Activated naive CD4-positive, alpha-beta T cell treated with anti-CD3 and anti-CD28 coated beads for 36 hours (primary cell): ENCODE measurements around the gene PKP1. TPM values are rescaled to one million over a fixed set of nuclear protein-coding genes. Genes with fewer than 3 reads are reported as not detected.

Source experiments
- CTCF ChIA-PET: fragments of 350-600 bp; sonication (Branson Sonifier 250); formaldehyde crosslinking; loops from one replicate; lab custom pipeline; 2021; ENCODE audit warnings: antibody characterized with exemption; lab: Charles Lee
- DNase-seq: peaks from one replicate; pipeline ENCODE4 v3.0.0-alpha.2; 2020
- H3K27ac Mint-ChIP-seq: one replicate; pipeline ENCODE4 v1.8.0; 2021; ENCODE audit warnings: mild to moderate bottlenecking, mixed read lengths
- H3K27me3 Mint-ChIP-seq: one replicate; pipeline ENCODE4 v1.8.0; 2021; ENCODE audit warnings: low read depth, mixed read lengths
- H3K36me3 Mint-ChIP-seq: one replicate; pipeline ENCODE4 v1.8.0; 2021; ENCODE audit warnings: low read depth, mixed read lengths
- H3K4me1 Mint-ChIP-seq: one replicate; pipeline ENCODE4 v1.8.0; 2021; ENCODE audit warnings: low read depth, mixed read lengths
- H3K4me3 Mint-ChIP-seq: one replicate; pipeline ENCODE4 v1.8.0; 2021; ENCODE audit warnings: mild to moderate bottlenecking, moderate library complexity, mixed read lengths
- H3K9me3 Mint-ChIP-seq: one replicate; pipeline ENCODE4 v1.8.0; 2021; ENCODE audit warnings: mixed read lengths
- intact Hi-C: fragments of 100-400 bp; cut with micrococcal nuclease; formaldehyde crosslinking; loops from one replicate; pipeline ENCODE4 v1.15.1; 2023
- total RNA-seq, 2 experiments: library from RNA; stranded (reverse); gene quantifications; one replicate each; pipeline ENCODE4 v1.2.3, GENCODE V29; 2021

Gene PKP1
- total RNA-seq, 2 experiments from 2014 or later: not detected

DNA sequence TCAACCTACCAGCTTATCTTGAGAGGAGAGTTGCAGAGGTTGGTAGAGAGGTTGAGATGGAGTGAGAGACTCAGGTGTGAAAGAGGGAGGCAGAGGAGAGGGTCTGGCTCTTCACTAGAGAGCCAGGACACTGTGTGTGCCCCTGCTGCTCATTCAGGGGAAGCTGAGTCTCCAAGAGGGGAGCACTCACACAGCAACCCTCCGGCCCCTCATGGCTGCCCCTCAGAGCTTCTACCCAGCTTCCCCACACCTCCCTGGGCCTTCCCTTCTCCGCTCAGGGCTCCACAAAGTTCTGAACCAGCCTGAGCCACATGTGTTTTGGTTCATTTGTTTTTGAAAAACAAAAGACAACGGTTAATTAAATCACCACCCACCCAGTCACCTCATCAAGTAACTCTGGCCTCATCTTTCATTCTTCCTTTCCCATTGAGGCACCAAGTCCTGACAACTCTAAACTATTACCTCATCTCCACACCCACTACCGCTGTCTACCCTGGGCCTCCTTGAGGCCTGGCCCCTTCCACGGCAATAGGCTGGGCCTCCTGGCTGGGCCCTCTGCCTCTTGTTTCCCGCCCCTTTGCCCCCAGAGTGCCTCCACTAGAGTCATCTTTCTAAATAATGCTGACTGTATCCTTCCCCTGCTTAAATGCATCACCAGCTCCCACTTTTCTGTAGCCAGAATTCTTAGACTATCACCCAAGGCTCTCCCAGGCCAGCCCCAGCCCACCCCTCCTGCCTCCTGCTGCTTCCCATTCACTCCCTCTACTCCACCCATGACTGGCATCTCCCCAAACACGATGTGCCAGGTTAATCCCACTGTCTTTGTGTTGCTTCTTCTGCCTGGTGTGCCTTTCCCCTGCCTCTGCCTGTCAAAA lies 61.1 kb downstream of the PKP1 start:
- H3K4me1 Mint-ChIP-seq: no peaks in the 10 kb centered on the region
- DNase-seq: no peak
- H3K36me3 Mint-ChIP-seq: no peaks in the 10 kb centered on the region
- intact Hi-C loops: loop anchor here (5.0 kb wide), 1 partner anchor 92 kb away; no protein-coding TSS in a partner anchor
- no peak overlapping the region for H3K4me3 Mint-ChIP-seq
- H3K27ac Mint-ChIP-seq: no peak overlapping the region
- H3K27me3 Mint-ChIP-seq: peaks cover 22% of the 10 kb centered on the region
- peaks cover 4% of the 10 kb centered on the region for H3K9me3 Mint-ChIP-seq
- CTCF ChIA-PET: interaction anchor here (0.8 kb wide), 2 partner anchors 36 to 121 kb away, joined by 3 read pairs; no protein-coding TSS in a partner anchor

DNA sequence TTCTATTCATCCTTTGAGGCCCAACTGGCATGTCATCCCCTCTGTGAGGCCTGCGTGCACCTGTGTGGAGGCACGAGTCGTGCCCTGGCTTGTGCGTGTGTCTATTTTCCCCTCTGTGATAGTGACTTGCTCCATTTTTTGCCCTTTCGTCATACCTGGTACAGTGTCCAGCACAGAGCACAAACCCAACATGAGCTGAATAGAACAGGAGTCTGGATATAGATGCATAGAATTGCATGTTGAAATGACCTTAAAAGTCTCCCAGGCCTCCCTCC lies 61.7 kb downstream of the PKP1 start:
- Mint-ChIP-seq H3K27ac (no peak overlapping the region), H3K9me3 (peaks cover 4% of the 10 kb centered on the region), H3K36me3 (no peaks in the 10 kb centered on the region), H3K4me1 (no peaks in the 10 kb centered on the region), H3K27me3 (peaks cover 24% of the 10 kb centered on the region), H3K4me3 (no peak overlapping the region)
- CTCF ChIA-PET: interaction anchor here (0.8 to 1.3 kb wide), 2 partner anchors 18 to 37 kb away, joined by 3 to 4 read pairs; no protein-coding TSS in a partner anchor
- no peak for DNase-seq
- intact Hi-C loops: loop anchor here (5.0 kb wide), 1 partner anchor 93 kb away; no protein-coding TSS in a partner anchor

DNA sequence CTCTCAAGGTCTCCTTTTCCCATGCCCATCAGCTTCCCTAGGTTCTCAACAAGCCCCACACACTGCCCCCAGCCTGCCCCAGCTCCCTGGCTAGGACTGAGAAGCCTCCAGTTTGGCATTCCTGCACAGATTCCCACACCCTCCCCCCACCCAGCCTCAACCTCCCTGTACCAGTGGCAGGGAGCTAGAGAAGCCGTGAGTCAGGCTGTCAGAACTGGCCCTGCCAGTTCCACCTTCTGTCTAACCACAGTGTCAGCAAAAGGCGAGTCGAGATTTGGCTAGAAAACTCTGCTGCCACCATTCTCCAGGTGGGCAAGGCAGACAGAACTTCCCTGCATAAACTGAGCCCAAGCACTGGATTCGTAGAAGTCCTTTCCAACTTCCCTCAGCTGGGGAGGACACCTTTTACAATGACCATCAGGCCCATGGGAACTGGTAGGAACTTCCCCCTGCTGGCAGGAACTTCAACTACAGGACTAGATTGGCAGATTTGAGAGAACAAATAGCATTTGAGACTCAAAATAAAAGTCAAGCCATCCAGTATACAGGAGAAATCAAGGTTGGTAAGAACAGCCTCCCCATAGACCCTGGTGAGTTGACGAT lies 63.1 kb downstream of the PKP1 start:
- peaks cover 26% of the 10 kb centered on the region for H3K27me3 Mint-ChIP-seq
- CTCF ChIA-PET: interaction anchor here (0.6 to 1.6 kb wide), 10 partner anchors 13 to 94 kb away, joined by 3 to 5 read pairs (median 3); no protein-coding TSS in a partner anchor
- H3K27ac Mint-ChIP-seq: no peak overlapping the region
- intact Hi-C loops: loop anchor here (5.0 kb wide), 1 partner anchor 94 kb away; no protein-coding TSS in a partner anchor
- DNase-seq: peak; percentile 26
- no peaks in the 10 kb centered on the region for H3K4me1 Mint-ChIP-seq
- peaks cover under 1% of the 10 kb centered on the region for H3K9me3 Mint-ChIP-seq
- no peak overlapping the region for H3K4me3 Mint-ChIP-seq
- H3K36me3 Mint-ChIP-seq: no peaks in the 10 kb centered on the region

DNA sequence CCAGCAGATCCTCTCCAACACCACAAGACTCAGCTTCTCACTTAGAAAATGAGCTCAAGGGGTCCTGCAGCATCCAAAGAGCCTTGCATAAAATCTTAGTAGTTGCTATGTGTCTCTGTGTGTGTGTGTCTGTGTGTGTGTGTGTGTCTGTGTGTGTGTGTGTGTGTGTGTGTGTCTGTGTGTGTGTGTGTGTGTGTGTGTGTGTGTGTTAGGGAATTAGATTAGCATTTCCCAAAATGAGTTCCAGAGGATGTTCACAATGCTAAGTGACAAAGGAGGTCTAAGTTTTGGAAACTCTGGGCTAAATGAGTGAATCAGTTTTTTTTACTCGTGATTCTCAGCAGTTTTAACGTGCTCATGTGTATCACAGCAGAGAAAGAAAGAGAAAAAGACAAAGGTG lies 63.7 kb downstream of the PKP1 start:
- no peaks in the 10 kb centered on the region for H3K36me3 Mint-ChIP-seq
- H3K27ac Mint-ChIP-seq: no peak overlapping the region
- peaks cover 25% of the 10 kb centered on the region for H3K27me3 Mint-ChIP-seq
- no peaks in the 10 kb centered on the region for H3K4me1 Mint-ChIP-seq
- intact Hi-C loops: loop anchor here (5.0 kb wide), 1 partner anchor 95 kb away; no protein-coding TSS in a partner anchor
- no peak overlapping the region for H3K4me3 Mint-ChIP-seq
- DNase-seq: no peak
- CTCF ChIA-PET: interaction anchor here (0.6 to 1.9 kb wide), 7 partner anchors 30 to 95 kb away, joined by 3 to 7 read pairs (median 3); no protein-coding TSS in a partner anchor
- H3K9me3 Mint-ChIP-seq: no peaks in the 10 kb centered on the region

DNA sequence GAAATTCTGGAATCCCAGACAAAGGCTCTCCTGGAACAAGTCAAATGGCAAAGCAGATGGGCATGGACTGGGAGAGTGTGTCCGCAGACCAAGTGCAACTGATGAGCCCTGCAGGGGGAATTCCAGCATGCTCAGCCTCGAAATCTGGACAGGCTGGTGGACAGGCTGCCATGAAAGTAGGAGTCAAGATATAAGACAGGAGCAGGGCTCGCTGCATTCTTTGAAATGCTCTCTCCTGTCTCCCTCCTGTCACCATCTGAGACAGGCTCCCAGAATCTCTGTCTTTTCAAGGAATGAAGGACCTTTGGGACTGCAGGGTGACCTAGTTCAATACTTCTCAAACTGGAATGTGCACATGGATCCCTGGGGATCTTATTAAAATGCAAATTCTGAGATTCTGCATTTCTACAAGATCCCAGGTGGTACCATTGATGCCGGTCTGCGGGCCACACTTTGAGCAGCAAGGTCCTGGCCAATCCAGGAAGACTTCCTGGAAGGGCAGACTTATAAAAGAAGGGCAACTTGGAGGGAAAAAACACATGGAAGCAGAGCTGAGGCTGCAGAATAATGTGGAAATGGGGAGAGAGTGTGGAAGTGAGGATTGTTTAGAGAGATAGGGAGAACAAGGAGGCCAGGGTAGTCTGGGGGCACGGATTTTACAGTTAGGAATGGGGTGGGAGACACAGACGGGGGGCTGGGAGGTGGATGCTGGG lies 64.3 kb downstream of the PKP1 start:
- Mint-ChIP-seq H3K36me3 (no peaks in the 10 kb centered on the region), H3K27ac (no peak overlapping the region), H3K27me3 (peaks cover 25% of the 10 kb centered on the region), H3K4me1 (no peaks in the 10 kb centered on the region), H3K4me3 (no peak overlapping the region), H3K9me3 (no peaks in the 10 kb centered on the region)
- no peak for DNase-seq
- CTCF ChIA-PET: interaction anchor here (0.8 to 3.3 kb wide), 9 partner anchors 12 to 129 kb away, joined by 3 to 19 read pairs (median 3); no protein-coding TSS in a partner anchor
- intact Hi-C loops: loop anchor here (1.0 to 5.0 kb wide), 2 partner anchors 61 to 95 kb away; no protein-coding TSS in a partner anchor

DNA sequence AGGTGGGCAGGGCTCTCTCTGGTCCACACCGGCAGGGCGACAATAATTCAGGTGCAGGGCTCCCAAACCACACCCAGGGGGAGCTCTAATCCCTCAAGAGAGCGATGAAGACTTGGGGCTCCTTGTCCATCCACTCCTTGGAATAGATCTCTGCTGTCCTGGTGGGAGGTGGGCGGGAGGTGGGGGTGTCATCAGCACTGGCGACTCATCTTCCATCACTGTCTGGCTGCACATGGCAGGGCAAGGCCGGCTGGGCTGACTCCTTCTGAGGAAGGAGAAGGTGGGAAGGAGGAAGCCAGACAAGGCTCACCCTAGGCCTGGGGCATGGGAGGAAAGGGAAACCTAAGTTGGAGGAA lies 64.9 kb downstream of the PKP1 start:
- CTCF ChIA-PET: interaction anchor here (0.8 to 3.3 kb wide), 8 partner anchors 12 to 130 kb away, joined by 3 to 19 read pairs (median 6); no protein-coding TSS in a partner anchor
- Mint-ChIP-seq H3K9me3 (no peaks in the 10 kb centered on the region), H3K4me3 (no peak overlapping the region), H3K4me1 (no peaks in the 10 kb centered on the region), H3K36me3 (no peaks in the 10 kb centered on the region), H3K27ac (no peak overlapping the region), H3K27me3 (peaks cover 25% of the 10 kb centered on the region)
- intact Hi-C loops: loop anchor here (1.0 to 5.0 kb wide), 2 partner anchors 60 to 96 kb away; no protein-coding TSS in a partner anchor
- peak; percentile 52 for DNase-seq

DNA sequence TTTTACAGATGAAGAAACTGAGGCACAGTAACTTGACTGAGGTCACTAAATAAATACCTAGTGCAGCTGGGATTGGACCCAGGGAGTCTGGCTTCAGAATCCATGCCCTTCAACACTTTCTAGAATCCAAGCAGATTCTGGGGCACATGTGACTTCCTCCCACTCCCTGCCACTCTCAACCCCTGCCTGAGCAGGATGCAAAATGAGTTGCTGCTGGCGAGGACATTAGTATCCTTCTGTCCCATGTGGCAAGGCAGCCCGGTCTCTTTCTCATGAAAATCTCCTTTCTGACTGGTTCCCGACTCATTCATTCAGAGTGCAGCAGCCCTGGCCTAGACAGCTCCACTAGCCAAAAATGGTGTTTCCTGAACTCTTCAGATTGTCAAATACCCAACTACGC lies 65.8 kb downstream of the PKP1 start:
- Mint-ChIP-seq H3K9me3 (no peaks in the 10 kb centered on the region), H3K36me3 (no peaks in the 10 kb centered on the region), H3K4me1 (no peaks in the 10 kb centered on the region), H3K4me3 (no peak overlapping the region), H3K27me3 (peaks cover 28% of the 10 kb centered on the region), H3K27ac (no peak overlapping the region)
- no peak for DNase-seq
- intact Hi-C loops: loop anchor here (5.0 kb wide), 1 partner anchor 97 kb away; no protein-coding TSS in a partner anchor
- CTCF ChIA-PET: interaction anchor here (0.6 to 3.3 kb wide), 8 partner anchors 11 to 1622 kb away, joined by 3 to 19 read pairs (median 4); no protein-coding TSS in a partner anchor

DNA sequence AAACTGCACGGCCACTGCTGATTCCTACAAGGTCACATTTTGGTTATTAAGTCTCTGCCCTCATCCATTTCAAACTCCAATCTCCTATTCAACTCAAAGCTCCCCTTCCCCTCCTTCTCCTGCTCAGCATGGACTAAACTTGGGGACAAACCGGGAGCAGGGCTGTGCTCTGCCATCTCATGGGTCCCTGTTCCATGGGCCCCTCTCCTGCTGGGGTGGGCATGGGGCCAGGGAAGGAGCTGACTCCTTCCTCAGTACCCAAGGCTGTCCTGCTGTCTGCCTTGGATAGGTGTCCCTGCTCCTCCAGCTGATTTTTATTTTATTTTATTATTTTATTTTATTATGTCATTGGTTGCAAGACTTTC lies 67.0 kb downstream of the PKP1 start:
- H3K36me3 Mint-ChIP-seq: no peaks in the 10 kb centered on the region
- H3K9me3 Mint-ChIP-seq: no peaks in the 10 kb centered on the region
- H3K27ac Mint-ChIP-seq: no peak overlapping the region
- peaks cover 23% of the 10 kb centered on the region for H3K27me3 Mint-ChIP-seq
- H3K4me1 Mint-ChIP-seq: no peaks in the 10 kb centered on the region
- intact Hi-C loops: no loop called here
- no peak for DNase-seq
- CTCF ChIA-PET: interaction anchor here (1.0 to 3.3 kb wide), 3 partner anchors 9 to 59 kb away, joined by 3 to 19 read pairs (median 9); no protein-coding TSS in a partner anchor
- no peak overlapping the region for H3K4me3 Mint-ChIP-seq

DNA sequence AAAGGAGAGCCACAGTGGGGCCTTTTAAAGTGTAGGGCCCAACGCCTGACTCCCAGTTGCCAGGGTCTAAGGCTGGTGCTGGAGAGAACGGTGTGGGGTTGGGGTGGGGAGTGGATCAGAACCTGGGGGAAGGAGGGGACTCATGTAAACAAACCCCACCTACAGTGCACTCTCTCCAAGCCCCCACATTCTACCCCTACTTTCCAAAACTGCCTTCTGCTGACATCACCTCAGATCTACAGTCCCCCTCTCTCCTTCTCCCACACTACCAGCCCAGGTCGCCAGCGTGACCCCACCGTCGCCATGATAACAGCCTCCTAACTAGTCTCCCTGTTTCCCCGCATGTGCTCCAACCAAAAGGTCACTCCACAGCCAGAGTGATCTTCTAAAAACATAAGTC lies 67.6 kb downstream of the PKP1 start:
- Mint-ChIP-seq H3K4me1 (no peaks in the 10 kb centered on the region), H3K27ac (no peak overlapping the region), H3K36me3 (no peaks in the 10 kb centered on the region), H3K9me3 (no peaks in the 10 kb centered on the region), H3K27me3 (peaks cover 23% of the 10 kb centered on the region), H3K4me3 (no peak overlapping the region)
- intact Hi-C loops: no loop called here
- no peak for DNase-seq
- CTCF ChIA-PET: interaction anchor here (1.0 to 3.3 kb wide), 2 partner anchors 9 to 58 kb away, joined by 3 to 19 read pairs; no protein-coding TSS in a partner anchor

DNA sequence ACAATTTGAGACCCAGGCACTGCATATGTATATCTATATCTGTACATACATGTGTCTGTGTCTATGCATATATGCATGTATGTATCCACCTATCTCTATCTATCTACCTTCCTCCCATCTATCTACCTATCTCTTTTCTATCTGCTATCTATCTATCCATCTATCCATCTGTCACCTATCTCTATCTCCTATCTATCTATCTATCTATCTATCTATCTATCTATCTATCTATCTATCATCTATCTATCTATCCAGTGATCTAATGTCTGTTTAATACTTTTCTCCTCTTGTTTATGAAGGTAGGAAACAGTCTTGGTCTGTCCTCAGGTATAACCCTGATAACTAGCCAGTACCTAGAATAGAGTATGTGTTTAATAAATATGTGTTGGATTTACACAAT lies 68.3 kb downstream of the PKP1 start:
- Mint-ChIP-seq H3K36me3 (no peaks in the 10 kb centered on the region), H3K27ac (no peak overlapping the region), H3K4me1 (no peaks in the 10 kb centered on the region), H3K4me3 (no peak overlapping the region), H3K27me3 (peaks cover 22% of the 10 kb centered on the region), H3K9me3 (no peaks in the 10 kb centered on the region)
- intact Hi-C loops: no loop called here
- no peak for DNase-seq
- CTCF ChIA-PET: no interaction called here

DNA sequence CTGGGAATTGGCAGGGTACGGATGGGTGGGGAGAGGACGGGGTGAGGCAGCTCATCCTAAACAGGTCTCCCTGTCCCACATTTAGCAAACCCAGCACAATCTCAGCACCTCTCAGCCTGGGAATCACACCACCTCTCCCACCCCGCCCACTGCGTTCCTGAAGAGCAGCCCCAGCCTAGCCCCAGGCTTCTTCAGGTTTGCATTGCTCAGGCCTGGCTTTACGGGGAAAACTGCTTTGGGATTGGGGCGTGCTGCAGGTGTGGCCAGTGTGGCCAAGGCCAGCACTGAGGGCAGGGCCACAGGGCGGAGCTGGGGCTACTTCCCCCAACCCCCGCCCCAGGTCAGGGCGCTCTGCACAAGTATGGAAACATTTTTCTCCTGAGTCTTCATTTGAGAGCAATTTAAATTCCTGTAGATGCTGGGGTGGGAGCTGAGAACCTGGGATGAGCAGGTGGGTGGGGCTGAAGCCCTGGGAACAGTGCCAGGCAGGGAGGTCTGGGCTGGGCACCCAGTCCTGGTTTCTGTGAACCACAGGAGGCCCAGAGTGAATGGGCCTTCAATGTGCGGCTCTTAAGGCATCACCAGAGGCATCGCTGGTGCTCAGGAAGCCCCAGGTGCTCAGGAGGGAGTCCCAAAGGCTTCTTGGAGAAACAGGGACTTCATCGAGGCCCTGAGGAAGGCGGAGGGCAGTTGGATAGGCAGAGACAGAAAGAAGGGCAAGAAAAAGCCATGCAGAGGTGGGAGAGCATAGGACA lies 70.1 kb downstream of the PKP1 start:
- H3K27ac Mint-ChIP-seq: no peak overlapping the region
- H3K36me3 Mint-ChIP-seq: no peaks in the 10 kb centered on the region
- no peaks in the 10 kb centered on the region for H3K4me1 Mint-ChIP-seq
- CTCF ChIA-PET: interaction anchor here (0.5 to 1.0 kb wide), 3 partner anchors 10 to 88 kb away, joined by 3 to 9 read pairs (median 3); no protein-coding TSS in a partner anchor
- no peak overlapping the region for H3K4me3 Mint-ChIP-seq
- intact Hi-C loops: no loop called here
- peaks cover 16% of the 10 kb centered on the region for H3K27me3 Mint-ChIP-seq
- no peaks in the 10 kb centered on the region for H3K9me3 Mint-ChIP-seq
- DNase-seq: no peak
